Endodermal cell (in vitro differentiated cells): ENCODE data around the gene RABGGTA. TPM values are rescaled to one million over a fixed set of nuclear protein-coding genes. Genes with fewer than 3 reads are reported as not detected.

ENCODE experiments used
- DNase-seq: peaks from one replicate; pipeline ENCODE4 v3.0.0-alpha.2; 2017
- H3K27ac ChIP-seq: 2 replicates; pipeline ENCODE4 v1.5.1; 2013; ENCODE audit warnings: mild to moderate bottlenecking, low read depth, low read length, moderate library complexity
- H3K27me3 ChIP-seq: 2 replicates; pipeline ENCODE4 v1.6.1; 2013; ENCODE audit warnings: mild to moderate bottlenecking, low read length, moderate library complexity; ENCODE audit not compliant: insufficient read depth, control insufficient read depth, poor library complexity, severe bottlenecking
- H3K36me3 ChIP-seq: 2 replicates; pipeline ENCODE4 v1.7.0; 2013; ENCODE audit warnings: mild to moderate bottlenecking, low read length, moderate library complexity; ENCODE audit not compliant: control insufficient read depth, insufficient read depth
- H3K4me1 ChIP-seq: one replicate; pipeline ENCODE4 v1.7.0; 2013; ENCODE audit warnings: low read length; ENCODE audit not compliant: control insufficient read depth, insufficient read depth
- H3K4me3 ChIP-seq: 2 replicates; pipeline ENCODE4 v1.5.1; 2013; ENCODE audit warnings: mild to moderate bottlenecking, low read length, moderate library complexity
- H3K9ac ChIP-seq: 2 replicates; pipeline ENCODE4 v1.6.1; 2013; ENCODE audit warnings: mild to moderate bottlenecking, low read length, moderate library complexity; ENCODE audit not compliant: poor library complexity, severe bottlenecking; ENCODE audit errors: extremely low read depth
- H3K9me3 ChIP-seq: 2 replicates; pipeline ENCODE4 v1.6.1; 2013; ENCODE audit warnings: mild to moderate bottlenecking, low read length, moderate library complexity; ENCODE audit not compliant: control insufficient read depth
- H3K27ac Mint-ChIP-seq: 2 replicates; pipeline ENCODE4 v1.8.0; 2020; ENCODE audit warnings: mixed read lengths
- H3K27me3 Mint-ChIP-seq: 2 replicates; pipeline ENCODE4 v1.8.0; 2021; ENCODE audit warnings: mild to moderate bottlenecking, mixed read lengths; ENCODE audit not compliant: insufficient read depth
- H3K36me3 Mint-ChIP-seq: 2 replicates; pipeline ENCODE4 v1.8.0; 2020; ENCODE audit warnings: low read depth, mixed read lengths
- H3K4me1 Mint-ChIP-seq: 2 replicates; pipeline ENCODE4 v1.8.0; 2020; ENCODE audit warnings: mixed read lengths
- H3K4me3 Mint-ChIP-seq: 2 replicates; pipeline ENCODE4 v1.8.0; 2020; ENCODE audit warnings: mild to moderate bottlenecking, moderate library complexity, mixed read lengths
- H3K9me3 Mint-ChIP-seq: 2 replicates; pipeline ENCODE4 v1.8.0; 2020; ENCODE audit warnings: mild to moderate bottlenecking, mixed read lengths
- WGBS, 2 experiments: methylation state at CpG; one replicate each; pipeline versions ENCODE4 v1.1.5 to v1.1.7; 2013; ENCODE audit warnings: missing lambda C conversion rate in 2 of 2, mixed read lengths in 1 of 2; ENCODE audit not compliant: insufficient coverage in 1 of 2, insufficient read length in 1 of 2; 5-methylcytosine and 5-hydroxymethylcytosine counted together
- total RNA-seq, 2 donors: library from RNA; stranded (reverse); fragmentation: NEBNext Ultra II Directional in 1 of 2; extraction: Animal tissue kit (Norgen Biotek cat#: 25700) in 1 of 2; gene quantifications; 2 replicates in 1 of 2; 3 replicates in 1 of 2; pipeline ENCODE4 v1.2.1, GENCODE V29; 2021
- TF ChIP-seq, protein P1 (sequence below): fragments of 200-600 bp; sonication (generic); conservative IDR thresholded peaks from 2 replicates; pipeline ENCODE4 v1.5.0; 2021; ENCODE audit warnings: antibody characterized with exemption, mild to moderate bottlenecking

RABGGTA gene
- total RNA-seq, 2 donors from 2014 or later = 20.2 to 20.5 TPM

DNA sequence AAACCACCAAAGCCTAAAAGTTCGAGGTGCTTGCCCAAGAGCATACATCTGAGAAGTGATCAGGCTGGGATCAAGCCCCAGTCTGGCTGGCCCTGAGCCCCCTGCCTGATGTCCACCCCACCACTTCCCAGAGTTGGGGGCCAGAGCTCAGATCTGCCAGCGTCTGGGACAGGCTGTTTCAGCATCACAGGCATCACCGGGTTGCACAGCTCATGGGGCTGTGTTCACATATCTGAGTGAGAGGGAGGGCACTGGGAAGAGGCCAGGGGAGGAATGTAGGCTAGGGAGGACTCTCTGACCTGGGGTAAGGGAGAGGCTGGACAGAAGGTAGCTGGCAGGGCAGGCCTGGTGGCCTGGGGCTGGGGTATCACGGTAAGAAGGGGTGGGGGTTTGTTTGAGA lies 14.4 kb downstream of the RABGGTA start:
- no peak overlapping the region for H3K9ac ChIP-seq
- no peaks in the 10 kb centered on the region for H3K36me3 ChIP-seq
- Mint-ChIP-seq H3K27ac (no peak overlapping the region), H3K27me3 (no peaks in the 10 kb centered on the region), H3K4me1 (no peaks in the 10 kb centered on the region), H3K9me3 (no peaks in the 10 kb centered on the region), H3K36me3 (peaks cover 4% of the 10 kb centered on the region), H3K4me3 (no peak overlapping the region)
- H3K4me3 ChIP-seq = no peak overlapping the region
- no peaks in the 10 kb centered on the region for H3K27me3 ChIP-seq
- no peaks in the 10 kb centered on the region for H3K9me3 ChIP-seq
- no peak for DNase-seq
- H3K4me1 ChIP-seq = no peaks in the 10 kb centered on the region
- 87 to 100% methylated on average over 2 to 4 of the region's 4 CpGs for WGBS, 2 experiments
- TF ChIP-seq, protein P1, sequence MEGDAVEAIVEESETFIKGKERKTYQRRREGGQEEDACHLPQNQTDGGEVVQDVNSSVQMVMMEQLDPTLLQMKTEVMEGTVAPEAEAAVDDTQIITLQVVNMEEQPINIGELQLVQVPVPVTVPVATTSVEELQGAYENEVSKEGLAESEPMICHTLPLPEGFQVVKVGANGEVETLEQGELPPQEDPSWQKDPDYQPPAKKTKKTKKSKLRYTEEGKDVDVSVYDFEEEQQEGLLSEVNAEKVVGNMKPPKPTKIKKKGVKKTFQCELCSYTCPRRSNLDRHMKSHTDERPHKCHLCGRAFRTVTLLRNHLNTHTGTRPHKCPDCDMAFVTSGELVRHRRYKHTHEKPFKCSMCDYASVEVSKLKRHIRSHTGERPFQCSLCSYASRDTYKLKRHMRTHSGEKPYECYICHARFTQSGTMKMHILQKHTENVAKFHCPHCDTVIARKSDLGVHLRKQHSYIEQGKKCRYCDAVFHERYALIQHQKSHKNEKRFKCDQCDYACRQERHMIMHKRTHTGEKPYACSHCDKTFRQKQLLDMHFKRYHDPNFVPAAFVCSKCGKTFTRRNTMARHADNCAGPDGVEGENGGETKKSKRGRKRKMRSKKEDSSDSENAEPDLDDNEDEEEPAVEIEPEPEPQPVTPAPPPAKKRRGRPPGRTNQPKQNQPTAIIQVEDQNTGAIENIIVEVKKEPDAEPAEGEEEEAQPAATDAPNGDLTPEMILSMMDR = no peak
- H3K27ac ChIP-seq = no peak overlapping the region

DNA sequence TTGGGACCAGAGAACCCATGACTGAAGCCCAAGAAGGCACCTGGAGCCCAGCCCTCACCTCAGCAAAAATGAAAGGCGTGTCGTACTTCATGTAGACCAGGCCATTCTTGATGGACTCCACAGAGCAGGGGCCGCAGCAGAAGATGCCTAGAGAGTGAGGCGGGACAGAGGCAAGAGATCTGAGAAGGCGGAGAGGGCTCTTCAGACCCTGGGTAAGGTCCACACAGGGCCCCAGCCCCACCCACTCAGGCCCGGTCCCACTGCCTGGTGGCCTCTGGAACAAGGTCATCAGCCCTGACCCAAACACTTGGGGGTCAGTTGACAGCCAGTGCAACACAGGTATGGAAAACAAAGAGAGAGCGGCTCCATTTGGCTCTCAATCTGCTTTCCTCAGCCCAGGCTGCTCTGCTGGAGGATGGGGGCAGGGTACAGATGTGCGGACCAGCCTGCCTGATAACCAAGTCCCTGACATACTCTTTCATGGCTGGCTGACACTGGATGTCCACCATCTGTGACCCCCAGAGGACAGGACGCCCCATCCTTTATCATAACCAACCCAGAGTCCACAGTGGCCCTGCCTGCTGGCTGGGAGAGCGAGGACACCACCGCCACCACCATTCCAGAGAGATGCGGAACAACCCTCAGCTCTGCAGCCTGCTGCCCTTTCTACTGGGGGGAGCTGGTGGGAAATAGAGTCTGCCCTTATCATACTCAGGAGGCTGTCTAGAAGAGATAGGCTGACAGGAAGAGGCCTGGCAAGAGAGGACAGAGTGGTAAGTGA lies 15.3 kb downstream of the RABGGTA start:
- H3K9me3 Mint-ChIP-seq = no peaks in the 10 kb centered on the region
- H3K4me1 Mint-ChIP-seq = no peaks in the 10 kb centered on the region
- Histone ChIP-seq H3K9ac (no peak overlapping the region), H3K4me3 (no peak overlapping the region), H3K27ac (no peak overlapping the region), H3K36me3 (no peaks in the 10 kb centered on the region), H3K27me3 (no peaks in the 10 kb centered on the region), H3K4me1 (no peaks in the 10 kb centered on the region), H3K9me3 (no peaks in the 10 kb centered on the region)
- peaks cover 4% of the 10 kb centered on the region for H3K36me3 Mint-ChIP-seq
- no peak overlapping the region for H3K27ac Mint-ChIP-seq
- WGBS, 2 experiments = 89 to 100% methylated on average over 5 to 12 of the region's 12 CpGs
- H3K4me3 Mint-ChIP-seq = no peak overlapping the region
- DNase-seq = no peak
- TF ChIP-seq, protein P1 = no peak
- no peaks in the 10 kb centered on the region for H3K27me3 Mint-ChIP-seq

DNA sequence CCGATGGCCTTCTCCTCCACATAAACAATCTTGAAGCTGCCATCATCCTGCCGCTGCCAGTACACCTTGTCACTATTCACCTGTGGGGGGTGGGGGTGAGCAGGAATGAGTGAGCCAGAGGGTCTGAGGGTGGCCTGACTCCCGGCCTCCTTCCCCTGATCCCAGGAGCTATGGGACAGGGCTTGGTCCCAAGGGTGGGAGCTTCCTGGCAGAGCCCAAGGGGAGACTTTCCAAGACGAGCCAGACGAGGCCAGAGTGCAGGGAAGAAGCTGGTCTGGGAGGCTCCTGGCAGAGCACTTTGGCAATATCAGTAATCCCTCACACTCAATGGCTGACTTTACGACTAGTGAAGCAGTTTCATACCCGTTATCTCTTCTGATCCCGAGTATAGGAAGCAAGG lies 16.0 kb downstream of the RABGGTA start:
- DNase-seq = no peak
- Histone ChIP-seq H3K27me3 (no peaks in the 10 kb centered on the region), H3K9ac (no peak overlapping the region), H3K27ac (no peak overlapping the region), H3K36me3 (no peaks in the 10 kb centered on the region), H3K9me3 (no peaks in the 10 kb centered on the region), H3K4me1 (no peaks in the 10 kb centered on the region), H3K4me3 (no peak overlapping the region)
- H3K9me3 Mint-ChIP-seq = no peaks in the 10 kb centered on the region
- H3K4me1 Mint-ChIP-seq = no peaks in the 10 kb centered on the region
- WGBS, 2 experiments = 91 to 95% methylated on average over 6 to 8 of the region's 8 CpGs
- H3K36me3 Mint-ChIP-seq = peaks cover 4% of the 10 kb centered on the region
- H3K27ac Mint-ChIP-seq = no peak overlapping the region
- H3K4me3 Mint-ChIP-seq = no peak overlapping the region
- TF ChIP-seq, protein P1 = no peak
- H3K27me3 Mint-ChIP-seq = no peaks in the 10 kb centered on the region
